ENCODE results near the gene PSMA2.

DNA sequence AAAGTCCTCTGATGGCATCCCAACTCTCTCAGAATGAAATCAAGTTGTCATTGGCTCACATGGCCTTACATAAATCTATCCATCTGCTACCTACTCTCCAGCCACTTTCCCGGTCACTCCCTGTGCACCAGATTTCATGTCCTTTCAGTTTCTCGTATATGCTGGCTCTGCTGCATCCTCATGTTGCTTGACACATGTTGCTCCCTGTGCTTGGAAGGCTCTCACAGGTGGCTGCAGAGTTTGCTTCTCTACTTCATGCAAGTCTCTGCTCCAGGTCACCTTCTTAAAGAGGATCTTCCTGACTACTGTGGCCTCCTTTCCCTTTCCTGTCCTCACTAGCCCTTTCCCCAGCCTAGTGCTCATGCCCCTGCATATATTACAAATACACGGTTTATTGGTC is 48.5 kb upstream of the PSMA2 start:
- TF ChIP-seq, protein P1, sequence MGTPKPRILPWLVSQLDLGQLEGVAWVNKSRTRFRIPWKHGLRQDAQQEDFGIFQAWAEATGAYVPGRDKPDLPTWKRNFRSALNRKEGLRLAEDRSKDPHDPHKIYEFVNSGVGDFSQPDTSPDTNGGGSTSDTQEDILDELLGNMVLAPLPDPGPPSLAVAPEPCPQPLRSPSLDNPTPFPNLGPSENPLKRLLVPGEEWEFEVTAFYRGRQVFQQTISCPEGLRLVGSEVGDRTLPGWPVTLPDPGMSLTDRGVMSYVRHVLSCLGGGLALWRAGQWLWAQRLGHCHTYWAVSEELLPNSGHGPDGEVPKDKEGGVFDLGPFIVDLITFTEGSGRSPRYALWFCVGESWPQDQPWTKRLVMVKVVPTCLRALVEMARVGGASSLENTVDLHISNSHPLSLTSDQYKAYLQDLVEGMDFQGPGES (IDR thresholded peaks at IDR 0.05; ENCODE audit: low read depth, low read length) = no peak
- no peak for TF ChIP-seq YY1 (IDR thresholded peaks at IDR 0.05; ENCODE audit: low read depth)
- TF ChIP-seq, protein P2, sequence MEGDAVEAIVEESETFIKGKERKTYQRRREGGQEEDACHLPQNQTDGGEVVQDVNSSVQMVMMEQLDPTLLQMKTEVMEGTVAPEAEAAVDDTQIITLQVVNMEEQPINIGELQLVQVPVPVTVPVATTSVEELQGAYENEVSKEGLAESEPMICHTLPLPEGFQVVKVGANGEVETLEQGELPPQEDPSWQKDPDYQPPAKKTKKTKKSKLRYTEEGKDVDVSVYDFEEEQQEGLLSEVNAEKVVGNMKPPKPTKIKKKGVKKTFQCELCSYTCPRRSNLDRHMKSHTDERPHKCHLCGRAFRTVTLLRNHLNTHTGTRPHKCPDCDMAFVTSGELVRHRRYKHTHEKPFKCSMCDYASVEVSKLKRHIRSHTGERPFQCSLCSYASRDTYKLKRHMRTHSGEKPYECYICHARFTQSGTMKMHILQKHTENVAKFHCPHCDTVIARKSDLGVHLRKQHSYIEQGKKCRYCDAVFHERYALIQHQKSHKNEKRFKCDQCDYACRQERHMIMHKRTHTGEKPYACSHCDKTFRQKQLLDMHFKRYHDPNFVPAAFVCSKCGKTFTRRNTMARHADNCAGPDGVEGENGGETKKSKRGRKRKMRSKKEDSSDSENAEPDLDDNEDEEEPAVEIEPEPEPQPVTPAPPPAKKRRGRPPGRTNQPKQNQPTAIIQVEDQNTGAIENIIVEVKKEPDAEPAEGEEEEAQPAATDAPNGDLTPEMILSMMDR (IDR thresholded peaks at IDR 0.05) = no peak
- TF ChIP-seq, protein P3, sequence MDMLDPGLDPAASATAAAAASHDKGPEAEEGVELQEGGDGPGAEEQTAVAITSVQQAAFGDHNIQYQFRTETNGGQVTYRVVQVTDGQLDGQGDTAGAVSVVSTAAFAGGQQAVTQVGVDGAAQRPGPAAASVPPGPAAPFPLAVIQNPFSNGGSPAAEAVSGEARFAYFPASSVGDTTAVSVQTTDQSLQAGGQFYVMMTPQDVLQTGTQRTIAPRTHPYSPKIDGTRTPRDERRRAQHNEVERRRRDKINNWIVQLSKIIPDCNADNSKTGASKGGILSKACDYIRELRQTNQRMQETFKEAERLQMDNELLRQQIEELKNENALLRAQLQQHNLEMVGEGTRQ (IDR thresholded peaks at IDR 0.05; ENCODE audit: borderline replicate concordance, low read depth, low read length) = no peak
- no peak for TF ChIP-seq POLR2AphosphoS5 (IDR thresholded peaks at IDR 0.05; ENCODE audit: low read depth, low read length)
- TF ChIP-seq SIN3A (IDR thresholded peaks at IDR 0.05; ENCODE audit: borderline replicate concordance, low read depth, low read length) = no peak
- no peak for TF ChIP-seq EZH2phosphoT487 (IDR thresholded peaks at IDR 0.05; ENCODE audit: borderline replicate concordance, low read depth)
- no peak for TF ChIP-seq TCF12 (IDR thresholded peaks at IDR 0.05)
- TF ChIP-seq, protein P4, sequence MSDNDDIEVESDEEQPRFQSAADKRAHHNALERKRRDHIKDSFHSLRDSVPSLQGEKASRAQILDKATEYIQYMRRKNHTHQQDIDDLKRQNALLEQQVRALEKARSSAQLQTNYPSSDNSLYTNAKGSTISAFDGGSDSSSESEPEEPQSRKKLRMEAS (IDR thresholded peaks at IDR 0.05; ENCODE audit: low read depth) = no peak
- no peak for TF ChIP-seq TAF1 (IDR thresholded peaks at IDR 0.05; ENCODE audit: borderline replicate concordance, low read depth, low read length)
- no peak for TF ChIP-seq MXI1 (IDR thresholded peaks at IDR 0.05; ENCODE audit: low read depth, low read length)

Data from SK-N-SH (cell line).